Tibial artery (tissue), 4 donors: ENCODE results near the gene APRT.
"Not testable (repeated sequence)": the region's sequence is repeated elsewhere in the genome, so short reads cannot be mapped to it uniquely, and the experiment has no call there.

Experiments
- DNase-seq, 2 donors: peaks; one replicate each; pipeline ENCODE4 v3.0.0-alpha.2; 2019
- H3K27ac ChIP-seq, 2 donors: fragments of 200-600 bp; sonication (generic) in 1 of 2; 1 replicate in 1 of 2; 2 replicates in 1 of 2; pipeline ENCODE4 v1.5.1; 2018 to 2019; ENCODE audit warnings: mild to moderate bottlenecking in 1 of 2
- H3K27me3 ChIP-seq, 2 donors: fragments of 200-600 bp; sonication (generic) in 1 of 2; one replicate each; pipeline versions ENCODE4 v1.5.1 to v1.6.0; 2016 to 2019
- H3K36me3 ChIP-seq, 3 donors: fragments of 200-600 bp; sonication (generic) in 2 of 3; one replicate each; pipeline ENCODE4 v1.5.1; 2016 to 2019; ENCODE audit warnings: mild to moderate bottlenecking in 2 of 3
- H3K4me1 ChIP-seq, 4 donors: fragments of 200-600 bp; sonication (generic) in 2 of 4; 1 replicate in 3 of 4; 2 replicates in 1 of 4; pipeline ENCODE4 v1.5.1; 2016 to 2019
- H3K4me3 ChIP-seq, 2 donors: fragments of 200-600 bp; sonication (generic) in 1 of 2; 1 replicate in 1 of 2; 2 replicates in 1 of 2; pipeline ENCODE4 v1.5.1; 2018 to 2019; ENCODE audit warnings: mild to moderate bottlenecking in 2 of 2
- H3K9me3 ChIP-seq, 3 donors: fragments of 200-600 bp; sonication (generic) in 1 of 3; one replicate each; pipeline ENCODE4 v1.5.1; 2016 to 2019
- intact Hi-C: fragments of 100-400 bp; cut with DNase I; formaldehyde crosslinking; loops from one replicate; pipeline ENCODE4 v1.15.0; 2023; ENCODE audit warnings: low total_unique reads
- TF ChIP-seq, protein P1 (sequence below), 2 experiments: fragments of 200-600 bp in 1 of 2; fragments of 450-650 bp in 1 of 2; IDR thresholded peaks; one replicate each; pipeline ENCODE4 v1.5.1; 2017 to 2019; ENCODE audit warnings: antibody characterized with exemption in 2 of 2, mild to moderate bottlenecking in 1 of 2, moderate library complexity in 1 of 2

APRT gene

GRCh38 chr16:88774544-88775393, 37.0 kb downstream of the APRT start:
- Histone ChIP-seq H3K4me1 (peaks cover 2 to 65% (median 50%) of the 10 kb centered on the region in 4 donors), H3K4me3 (no peak overlapping the region), H3K36me3 (no peaks in the 10 kb centered on the region), H3K27me3 (no peaks in the 10 kb centered on the region), H3K9me3 (no peaks in the 10 kb centered on the region), H3K27ac (peak overlapping the region in 1 of 2 donors; percentile 60)
- intact Hi-C loops = no loop called here
- DNase-seq = no peak
- TF ChIP-seq, protein P1, sequence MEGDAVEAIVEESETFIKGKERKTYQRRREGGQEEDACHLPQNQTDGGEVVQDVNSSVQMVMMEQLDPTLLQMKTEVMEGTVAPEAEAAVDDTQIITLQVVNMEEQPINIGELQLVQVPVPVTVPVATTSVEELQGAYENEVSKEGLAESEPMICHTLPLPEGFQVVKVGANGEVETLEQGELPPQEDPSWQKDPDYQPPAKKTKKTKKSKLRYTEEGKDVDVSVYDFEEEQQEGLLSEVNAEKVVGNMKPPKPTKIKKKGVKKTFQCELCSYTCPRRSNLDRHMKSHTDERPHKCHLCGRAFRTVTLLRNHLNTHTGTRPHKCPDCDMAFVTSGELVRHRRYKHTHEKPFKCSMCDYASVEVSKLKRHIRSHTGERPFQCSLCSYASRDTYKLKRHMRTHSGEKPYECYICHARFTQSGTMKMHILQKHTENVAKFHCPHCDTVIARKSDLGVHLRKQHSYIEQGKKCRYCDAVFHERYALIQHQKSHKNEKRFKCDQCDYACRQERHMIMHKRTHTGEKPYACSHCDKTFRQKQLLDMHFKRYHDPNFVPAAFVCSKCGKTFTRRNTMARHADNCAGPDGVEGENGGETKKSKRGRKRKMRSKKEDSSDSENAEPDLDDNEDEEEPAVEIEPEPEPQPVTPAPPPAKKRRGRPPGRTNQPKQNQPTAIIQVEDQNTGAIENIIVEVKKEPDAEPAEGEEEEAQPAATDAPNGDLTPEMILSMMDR (IDR thresholded peaks at IDR 0.05) = no peak

- intact Hi-C loops = no loop called here
- Histone ChIP-seq H3K9me3 (no peaks in the 10 kb centered on the region), H3K4me1 (peaks cover 0 to 65% (median 49%) of the 10 kb centered on the region in 4 donors), H3K36me3 (no peaks in the 10 kb centered on the region), H3K4me3 (no peak overlapping the region), H3K27me3 (no peaks in the 10 kb centered on the region), H3K27ac (peak overlapping the region; percentile 60)
- DNase-seq = peak in 1 of 2 donors; percentile 47
- TF ChIP-seq, protein P1 (IDR thresholded peaks at IDR 0.05) = no peak
These were observed 37.9 kb downstream of the APRT start for GRCh38 chr16:88773812-88774291.

DNA sequence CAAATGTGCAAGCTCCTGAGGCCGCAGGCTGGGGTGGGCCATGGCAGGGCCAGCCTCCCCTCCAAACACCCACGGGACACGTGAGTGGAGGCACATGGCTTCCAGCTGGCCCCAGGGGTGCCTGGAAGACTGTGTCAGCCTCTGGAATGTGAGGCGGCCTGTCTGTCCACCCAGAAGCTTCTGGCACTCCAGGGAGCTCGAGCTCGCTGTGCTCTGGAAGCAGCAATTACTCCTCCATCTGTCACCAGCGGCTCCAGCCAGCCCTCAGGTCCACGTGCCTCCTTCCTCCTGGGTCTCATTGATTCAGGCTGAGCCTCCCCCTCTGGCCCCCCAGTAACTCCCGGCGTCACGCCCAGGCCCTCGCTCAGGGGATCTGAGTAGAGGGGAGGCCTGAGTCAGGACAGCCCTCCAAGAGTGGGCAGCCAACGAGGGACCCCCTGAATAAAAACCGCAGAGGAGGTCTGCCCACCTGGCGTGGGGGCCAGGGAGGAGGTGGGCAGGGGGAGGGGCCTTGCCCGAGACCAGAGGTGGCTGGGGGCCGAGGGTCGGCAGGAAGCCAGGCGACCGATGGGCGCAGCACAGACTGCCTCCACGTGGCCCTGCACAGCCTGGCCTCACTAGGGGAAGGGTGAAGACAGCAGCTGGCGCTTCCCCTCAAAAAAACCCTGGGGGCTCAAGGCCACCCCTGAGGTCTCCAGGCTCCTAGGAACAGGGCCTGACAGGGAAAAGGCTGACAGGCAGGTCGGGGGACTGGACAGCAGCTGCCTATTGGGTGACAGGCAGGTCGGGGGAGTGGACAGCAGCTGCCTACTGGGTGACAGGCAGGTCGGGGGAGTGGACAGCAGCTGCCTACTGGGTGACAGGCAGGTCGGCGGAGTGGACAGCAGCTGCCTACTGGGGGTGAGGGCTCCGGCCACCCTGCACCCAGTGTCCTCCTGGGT, 38.6 kb downstream of the APRT start:
- TF ChIP-seq, protein P1 (IDR thresholded peaks at IDR 0.05) = no peak
- DNase-seq = peak; percentile 66 to 88
- Histone ChIP-seq H3K36me3 (no peaks in the 10 kb centered on the region), H3K27me3 (no peaks in the 10 kb centered on the region), H3K27ac (peak overlapping the region; percentile 60), H3K4me3 (no peak overlapping the region), H3K4me1 (peaks cover 0 to 72% (median 56%) of the 10 kb centered on the region in 4 donors), H3K9me3 (no peaks in the 10 kb centered on the region)
- intact Hi-C loops = no loop called here

GRCh38 chr16:88771781-88772180, 39.9 kb downstream of the APRT start:
- H3K27ac ChIP-seq, DNase-seq, H3K4me3 ChIP-seq, H3K36me3 ChIP-seq, H3K9me3 ChIP-seq, H3K27me3 ChIP-seq, intact Hi-C loops: not testable (repeated sequence)
- peaks cover 0 to 83% (median 62%) of the 10 kb centered on the region in 4 donors for H3K4me1 ChIP-seq

DNA sequence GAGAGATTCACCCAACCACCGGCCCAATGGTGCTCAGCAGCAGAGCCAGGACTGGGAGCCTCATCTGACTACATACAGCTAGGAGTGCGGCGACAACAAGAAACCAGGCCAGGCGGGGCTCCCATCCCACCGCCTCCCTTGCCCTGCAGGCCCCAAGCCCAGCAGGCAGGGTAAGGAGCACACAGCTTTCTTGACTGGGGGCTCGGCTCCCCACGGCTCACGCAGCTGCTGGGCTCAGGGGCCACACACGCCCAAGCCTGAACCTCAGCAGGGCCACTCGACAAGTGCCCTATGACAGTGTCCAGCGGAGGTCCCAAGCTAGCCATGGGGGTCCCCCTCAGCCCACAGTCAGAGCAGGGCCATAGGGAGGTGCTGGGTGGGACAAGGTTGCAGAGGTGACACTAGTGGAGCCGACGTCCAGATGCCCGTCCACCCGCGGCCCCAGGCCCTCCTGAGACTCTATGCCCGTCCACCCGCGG, 40.4 kb downstream of the APRT start:
- Histone ChIP-seq H3K4me1 (peaks cover 0 to 84% (median 62%) of the 10 kb centered on the region in 4 donors), H3K4me3 (no peak overlapping the region), H3K27ac (no peak overlapping the region), H3K9me3 (no peaks in the 10 kb centered on the region), H3K27me3 (no peaks in the 10 kb centered on the region), H3K36me3 (no peaks in the 10 kb centered on the region)
- DNase-seq = no peak
- intact Hi-C loops = no loop called here
- TF ChIP-seq, protein P1 (IDR thresholded peaks at IDR 0.05) = no peak
